Activated T-cell treated with anti-CD3 and anti-CD28 coated beads, Interleukin-2, amount 50 U/mL, for 1 hour (primary cell): ENCODE measurements around the gene KCNA4.
"Not testable (repeated sequence)": the region's sequence is repeated elsewhere in the genome, so short reads cannot be mapped to it uniquely, and the experiment has no call there.

ENCODE experiments used
- DNase-seq: peaks from one replicate; pipeline ENCODE4 v3.0.0-alpha.2; 2020

Gene KCNA4

GRCh38 chr11:29996016-29996415 lies 20.8 kb downstream of the KCNA4 start:
- DNase-seq = no peak

- DNase-seq = no peak
Observed at GRCh38 chr11:29989174-29989970, 27.5 kb downstream of the KCNA4 start.

- DNase-seq = no peak
Observed at GRCh38 chr11:29985248-29985647, 31.6 kb downstream of the KCNA4 start.

- DNase-seq = no peak
Observed at GRCh38 chr11:29984544-29984943, 32.3 kb downstream of the KCNA4 start.

- DNase-seq = no peak
Observed at GRCh38 chr11:29978549-29978948, 38.3 kb downstream of the KCNA4 start.

GRCh38 chr11:29975580-29975979 lies 41.2 kb downstream of the KCNA4 start:
- not testable (repeated sequence) for DNase-seq

- DNase-seq = no peak
Observed at GRCh38 chr11:29963796-29964195, 53.0 kb downstream of the KCNA4 start.

GRCh38 chr11:29963036-29963435 lies 53.8 kb downstream of the KCNA4 start:
- DNase-seq = no peak

- DNase-seq = no peak
Observed at GRCh38 chr11:29962243-29962642, 54.6 kb downstream of the KCNA4 start.
